Measurements from ENCODE around the gene ALK. TPM values are rescaled to one million over a fixed set of nuclear protein-coding genes. Genes with fewer than 3 reads are reported as not detected.
A peak's percentile ranks its signal among the peaks of the same experiment; 100 is the strongest.

ALK gene
- total RNA-seq, 1 donor from 2014 or later, result under 0.01 TPM

DNA sequence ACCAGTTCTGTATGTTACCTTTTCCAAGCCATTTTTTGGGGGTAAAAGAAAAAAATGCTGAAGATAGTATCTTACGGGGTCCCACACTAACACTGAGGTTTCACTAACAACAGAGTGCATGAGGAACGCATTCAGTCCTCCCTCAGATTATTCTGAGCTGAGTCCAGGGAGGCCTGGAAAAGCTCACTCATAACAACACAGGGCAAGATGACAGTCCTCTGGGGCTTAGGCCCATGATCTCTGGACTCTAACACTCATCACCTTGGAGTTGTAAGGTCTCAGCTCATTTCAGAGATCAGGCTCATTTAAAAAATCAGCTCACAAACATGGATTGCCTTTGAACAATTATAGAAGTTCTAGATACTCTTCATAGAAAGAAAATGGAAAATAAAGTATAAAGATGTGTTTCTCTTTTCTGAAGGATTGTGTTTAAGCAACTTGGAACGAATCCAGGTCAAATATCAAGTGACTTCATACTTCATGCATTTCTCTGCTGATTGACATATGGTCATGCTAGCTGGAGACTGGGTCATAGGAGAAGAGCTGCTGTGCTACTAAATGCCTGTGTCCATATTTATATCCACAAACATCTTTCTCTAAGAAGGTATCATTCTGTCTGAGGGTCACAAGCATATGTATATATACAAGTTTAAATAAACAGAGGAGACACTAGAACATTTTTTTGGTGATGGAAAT lies 265.8 kb downstream of the ALK start:
- TF ChIP-seq, protein P1, sequence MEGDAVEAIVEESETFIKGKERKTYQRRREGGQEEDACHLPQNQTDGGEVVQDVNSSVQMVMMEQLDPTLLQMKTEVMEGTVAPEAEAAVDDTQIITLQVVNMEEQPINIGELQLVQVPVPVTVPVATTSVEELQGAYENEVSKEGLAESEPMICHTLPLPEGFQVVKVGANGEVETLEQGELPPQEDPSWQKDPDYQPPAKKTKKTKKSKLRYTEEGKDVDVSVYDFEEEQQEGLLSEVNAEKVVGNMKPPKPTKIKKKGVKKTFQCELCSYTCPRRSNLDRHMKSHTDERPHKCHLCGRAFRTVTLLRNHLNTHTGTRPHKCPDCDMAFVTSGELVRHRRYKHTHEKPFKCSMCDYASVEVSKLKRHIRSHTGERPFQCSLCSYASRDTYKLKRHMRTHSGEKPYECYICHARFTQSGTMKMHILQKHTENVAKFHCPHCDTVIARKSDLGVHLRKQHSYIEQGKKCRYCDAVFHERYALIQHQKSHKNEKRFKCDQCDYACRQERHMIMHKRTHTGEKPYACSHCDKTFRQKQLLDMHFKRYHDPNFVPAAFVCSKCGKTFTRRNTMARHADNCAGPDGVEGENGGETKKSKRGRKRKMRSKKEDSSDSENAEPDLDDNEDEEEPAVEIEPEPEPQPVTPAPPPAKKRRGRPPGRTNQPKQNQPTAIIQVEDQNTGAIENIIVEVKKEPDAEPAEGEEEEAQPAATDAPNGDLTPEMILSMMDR (conservative IDR thresholded peaks at IDR 0.05; ENCODE audit: low read depth, low read length), result no peak
- H3K4me3 ChIP-seq (ENCODE audit: low read depth, low read length), result no peak overlapping the region
- DNase-seq (ENCODE audit: low read depth), result no peak

DNA sequence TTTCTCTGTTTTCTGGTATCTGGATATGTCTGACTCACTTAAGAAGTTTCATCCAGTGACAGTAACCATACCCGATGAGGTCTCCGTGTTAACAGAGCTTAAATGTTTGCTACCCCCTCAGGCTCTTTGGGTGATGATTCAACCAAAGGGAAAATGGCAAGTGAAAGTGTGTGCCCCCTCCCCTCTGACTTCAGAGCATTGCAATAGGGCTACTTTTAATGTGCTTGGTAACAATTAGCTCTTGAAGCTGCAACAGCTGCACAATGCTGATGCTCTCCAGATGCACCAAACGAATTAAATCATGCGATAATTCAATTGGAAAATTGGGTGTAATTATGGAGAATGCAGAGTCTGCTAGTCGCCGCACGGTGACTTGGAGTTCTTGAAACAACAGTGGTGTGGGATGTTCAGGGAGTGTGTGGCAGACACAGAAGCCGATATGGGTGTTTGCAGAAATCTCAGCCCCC lies 270.7 kb downstream of the ALK start:
- no peak overlapping the region for H3K4me3 ChIP-seq (ENCODE audit: low read depth, low read length)
- TF ChIP-seq, protein P1 (conservative IDR thresholded peaks at IDR 0.05; ENCODE audit: low read depth, low read length), result no peak
- DNase-seq (ENCODE audit: low read depth), result no peak

DNA sequence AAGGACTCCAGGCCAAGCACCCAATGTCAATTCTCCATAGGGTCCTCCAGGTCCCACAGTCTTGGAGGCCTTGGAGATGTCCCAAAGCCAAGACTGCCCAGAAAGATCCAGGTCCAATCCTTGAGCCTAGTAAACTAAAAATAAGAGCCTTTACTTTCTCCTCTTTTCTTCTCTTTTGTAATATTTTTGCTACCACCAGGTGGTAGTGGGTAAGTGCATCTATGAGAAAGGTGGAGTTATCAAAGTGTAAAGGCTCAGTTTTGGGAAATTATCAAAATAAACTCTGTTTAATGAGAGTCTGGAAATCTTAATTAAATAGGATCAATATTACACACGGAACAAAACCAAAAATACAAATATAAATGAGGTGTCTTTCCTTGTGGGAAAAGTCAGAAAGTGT lies 276.4 kb downstream of the ALK start:
- TF ChIP-seq, protein P1 (conservative IDR thresholded peaks at IDR 0.05; ENCODE audit: low read depth, low read length), result peak; percentile 43
- no peak for DNase-seq (ENCODE audit: low read depth)
- no peak overlapping the region for H3K4me3 ChIP-seq (ENCODE audit: low read depth, low read length)

DNA sequence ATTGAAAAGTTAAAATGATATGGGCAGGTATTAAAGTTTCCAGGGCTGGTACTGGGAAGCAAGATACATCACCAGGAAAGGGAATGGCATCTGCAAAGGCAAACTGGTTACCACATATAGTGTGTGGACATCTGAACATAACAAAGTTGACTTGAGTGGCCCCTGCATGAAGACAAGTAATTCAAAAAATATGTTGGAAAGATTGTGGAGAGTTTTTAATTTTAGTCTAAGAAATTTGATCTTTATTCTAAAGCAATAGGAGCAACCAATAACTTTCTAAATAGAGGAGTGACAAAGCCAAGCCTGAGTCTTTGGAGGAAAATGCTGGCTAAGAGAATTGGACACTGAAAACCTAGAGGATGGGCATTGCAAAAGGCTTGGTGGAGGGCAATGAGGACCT lies 278.2 kb downstream of the ALK start:
- H3K4me3 ChIP-seq (ENCODE audit: low read depth, low read length), result no peak overlapping the region
- DNase-seq (ENCODE audit: low read depth), result no peak
- TF ChIP-seq, protein P1 (conservative IDR thresholded peaks at IDR 0.05; ENCODE audit: low read depth, low read length), result no peak

DNA sequence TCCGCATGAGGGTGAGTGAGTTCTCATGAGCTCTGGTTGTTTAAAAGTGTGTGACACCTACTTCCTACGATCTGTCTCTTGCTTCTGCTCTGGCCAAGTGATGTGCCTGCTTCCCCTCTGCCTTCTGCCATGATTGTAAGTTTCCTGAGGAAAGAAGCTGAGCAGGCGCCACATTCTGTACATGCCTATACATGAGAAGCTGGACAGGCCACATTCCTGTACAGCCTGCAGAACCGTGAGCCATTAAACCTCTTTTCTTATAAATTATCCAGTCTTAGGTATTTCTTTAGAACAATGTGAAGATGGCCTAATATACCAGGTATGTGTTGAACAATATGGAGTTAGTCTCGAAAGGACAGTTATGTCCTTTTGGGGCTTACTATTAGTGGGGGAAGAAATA lies 281.0 kb downstream of the ALK start:
- no peak for DNase-seq (ENCODE audit: low read depth)
- TF ChIP-seq, protein P1 (conservative IDR thresholded peaks at IDR 0.05; ENCODE audit: low read depth, low read length), result no peak
- no peak overlapping the region for H3K4me3 ChIP-seq (ENCODE audit: low read depth, low read length)

DNA sequence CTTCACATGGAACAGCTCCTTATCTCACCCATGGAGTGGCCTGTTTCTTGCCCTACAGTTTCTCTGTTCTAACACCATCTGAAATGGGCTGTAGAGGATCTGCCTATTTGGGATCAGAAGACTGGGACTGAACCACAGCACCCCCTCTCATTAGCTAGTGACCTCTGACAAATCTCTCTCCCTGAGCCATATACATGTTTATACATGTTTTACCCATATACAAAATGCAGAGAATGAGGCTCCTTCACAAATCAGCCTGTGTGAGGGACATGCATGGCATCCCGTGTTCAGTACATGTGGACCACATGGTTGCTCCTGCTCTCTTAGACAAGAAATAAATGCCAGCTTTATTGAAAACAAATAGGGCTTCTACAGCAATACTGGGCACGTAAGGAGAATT lies 282.7 kb downstream of the ALK start:
- H3K4me3 ChIP-seq (ENCODE audit: low read depth, low read length), result no peak overlapping the region
- no peak for DNase-seq (ENCODE audit: low read depth)
- TF ChIP-seq, protein P1 (conservative IDR thresholded peaks at IDR 0.05; ENCODE audit: low read depth, low read length), result no peak

DNA sequence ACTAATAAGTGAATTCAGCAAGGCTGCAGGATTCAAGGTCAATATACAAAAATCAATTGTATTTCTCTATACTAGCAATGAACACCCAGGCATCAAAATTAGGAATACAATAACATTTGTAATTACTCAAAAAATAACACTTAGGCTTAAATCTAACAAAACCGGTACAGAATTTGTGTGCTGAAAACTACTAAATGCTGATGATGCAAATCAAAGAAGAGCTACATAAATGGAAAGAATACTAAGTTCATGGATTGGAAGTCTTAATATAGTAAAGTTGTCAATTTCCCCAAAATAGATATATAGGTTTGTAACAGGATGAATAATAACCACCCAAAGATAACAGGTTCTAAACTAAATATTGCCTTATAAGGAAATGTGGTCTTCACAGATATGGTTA lies 286.5 kb downstream of the ALK start:
- TF ChIP-seq, protein P1 (conservative IDR thresholded peaks at IDR 0.05; ENCODE audit: low read depth, low read length), result no peak
- H3K4me3 ChIP-seq (ENCODE audit: low read depth, low read length), result no peak overlapping the region
- no peak for DNase-seq (ENCODE audit: low read depth)
